ENCODE results near the gene CYP2C8.
"Not testable (repeated sequence)": the region's sequence is repeated elsewhere in the genome, so short reads cannot be mapped to it uniquely, and the experiment has no call there.

CYP2C8 gene

DNA sequence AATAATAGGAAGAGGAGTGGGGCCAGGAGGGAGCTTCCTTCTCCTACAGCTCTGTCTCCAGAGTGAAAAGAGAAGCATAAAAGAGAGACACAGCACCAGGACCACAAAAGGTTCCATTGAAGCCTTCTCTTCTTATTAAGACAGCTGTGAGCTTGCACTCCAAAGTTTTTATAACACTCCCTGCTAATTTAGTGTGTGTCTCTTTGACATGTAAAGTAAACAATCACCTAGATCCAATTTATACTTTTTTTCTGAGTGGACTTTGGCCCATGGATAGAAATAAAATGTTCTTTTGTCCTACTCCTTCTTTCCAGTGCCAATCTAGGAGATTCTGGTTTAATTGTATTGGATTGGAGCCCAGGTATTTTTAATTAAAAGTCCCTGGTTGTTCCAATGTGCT lies at the start of gene CYP2C8:
Gene CYP2C8, minus strand, starts transcription at position 212 of the 400 bp plus-strand sequence. Its CDS starts 95 bp downstream, at position 117.
- FAIRE-seq, result no peak
- DNase-seq (ENCODE audit: insufficient read length, low spot score), result no peak

DNA sequence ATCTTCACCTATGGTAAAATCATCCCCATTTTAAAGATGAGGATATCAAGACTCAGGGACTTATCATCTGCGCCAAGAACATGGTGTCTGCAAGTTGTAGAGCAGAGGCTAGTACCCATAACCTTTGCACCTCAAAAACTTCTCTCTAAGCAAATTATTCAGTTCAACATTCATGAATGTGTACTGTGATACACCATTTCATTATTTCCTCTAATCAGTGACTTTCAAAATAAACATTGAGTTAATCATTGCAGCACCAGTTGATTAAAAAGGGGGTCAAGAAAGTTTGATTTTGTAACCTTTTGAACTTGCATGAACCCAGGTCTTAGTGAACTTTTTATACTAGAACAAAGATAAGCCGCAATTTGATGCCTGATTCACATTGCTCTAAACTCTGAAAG lies 47.6 kb upstream of the CYP2C8 start:
- FAIRE-seq, result no peak

GRCh38 chr10:95110823-95111222 lies 41.5 kb upstream of the CYP2C8 start:
- DNase-seq (ENCODE audit: insufficient read length, low spot score); FAIRE-seq: not testable (repeated sequence)

More for the DNA sequence above, 47.6 kb upstream of the CYP2C8 start:
- DNase-seq (ENCODE audit: insufficient read length, low spot score), result no peak

DNA sequence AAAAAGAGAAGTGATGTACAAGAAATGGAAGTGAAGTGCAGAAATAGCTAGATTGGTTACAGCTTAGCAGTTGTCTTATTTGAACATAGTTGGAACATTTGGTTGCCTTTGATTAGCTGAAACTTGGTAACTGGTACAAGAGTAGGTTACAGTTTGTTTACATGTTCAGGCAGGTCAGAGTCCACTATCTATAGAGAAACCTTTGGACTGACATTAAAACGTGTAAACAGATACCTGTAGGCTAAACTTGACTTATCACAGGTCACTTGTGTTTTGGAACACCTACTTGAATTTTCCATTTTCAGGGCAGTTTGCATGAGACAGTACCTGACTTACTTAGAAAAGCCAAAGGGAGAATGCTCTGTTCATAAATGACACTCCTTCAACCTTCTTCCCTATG lies 28.5 kb upstream of the CYP2C8 start:
- DNase-seq (ENCODE audit: insufficient read length, low spot score) (no peak), FAIRE-seq (no peak)

DNA sequence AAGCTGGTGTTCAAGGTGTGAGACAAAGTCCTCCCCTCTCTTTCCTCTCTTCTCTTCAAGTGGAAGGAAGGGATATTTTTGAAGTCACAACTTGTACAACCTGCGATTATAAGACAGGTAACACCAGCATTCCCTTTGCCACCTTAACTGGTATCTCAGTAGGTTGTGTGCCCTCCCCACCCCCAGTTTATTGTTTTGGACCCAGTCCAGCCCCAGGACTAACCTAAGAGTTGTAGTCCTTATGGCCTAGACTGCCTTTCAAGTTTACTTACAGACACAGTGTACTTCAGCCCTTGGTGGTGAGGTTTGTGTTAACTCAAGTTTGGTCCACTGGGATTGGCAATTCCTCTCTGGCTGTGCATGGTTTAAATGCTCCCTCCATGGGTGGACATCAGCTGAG lies 26.8 kb upstream of the CYP2C8 start:
- no peak for FAIRE-seq
- DNase-seq (ENCODE audit: insufficient read length, low spot score), result no peak

GRCh38 chr10:95079626-95080025 lies 10.3 kb upstream of the CYP2C8 start:
- FAIRE-seq; DNase-seq (ENCODE audit: insufficient read length, low spot score): not testable (repeated sequence)

GRCh38 chr10:95077556-95077955 lies 8.3 kb upstream of the CYP2C8 start:
- DNase-seq (ENCODE audit: insufficient read length, low spot score) (no peak), FAIRE-seq (no peak)

- no peak for FAIRE-seq
- no peak for DNase-seq (ENCODE audit: insufficient read length, low spot score)
These were observed 1.9 kb upstream of the CYP2C8 start for GRCh38 chr10:95071107-95071660.

DNA sequence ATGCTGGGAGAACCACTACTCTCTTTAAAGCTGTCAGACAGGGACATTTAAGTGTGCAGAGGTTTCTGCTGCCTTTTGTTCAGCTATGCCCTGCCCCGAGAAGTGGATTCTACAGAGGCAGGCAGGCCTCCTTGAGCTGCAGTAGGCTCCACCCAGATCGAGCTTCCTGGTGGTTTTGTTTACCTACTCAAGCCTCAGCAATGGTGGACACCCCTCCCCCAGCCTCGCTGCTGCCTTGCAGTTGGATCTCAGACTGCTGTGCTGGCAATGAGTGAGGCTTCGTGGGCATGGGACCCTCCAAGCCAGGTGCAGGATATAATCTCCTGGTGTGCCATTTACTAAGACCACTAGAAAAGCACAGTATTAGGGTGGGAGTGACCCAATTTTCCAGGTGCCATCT lies 5.2 kb downstream of the CYP2C8 start:
- DNase-seq (ENCODE audit: insufficient read length, low spot score); FAIRE-seq: not testable (repeated sequence)

GRCh38 chr10:95056744-95057363 lies 12.4 kb downstream of the CYP2C8 start:
- no peak for FAIRE-seq

GRCh38 chr10:95049919-95050318 lies 19.4 kb downstream of the CYP2C8 start:
- no peak for FAIRE-seq
- no peak for DNase-seq (ENCODE audit: insufficient read length, low spot score)

More at GRCh38 chr10:95056744-95057363, 12.4 kb downstream of the CYP2C8 start:
- DNase-seq (ENCODE audit: insufficient read length, low spot score), result no peak

- no peak for DNase-seq (ENCODE audit: insufficient read length, low spot score)
- no peak for FAIRE-seq
These were observed 21.1 kb downstream of the CYP2C8 start for GRCh38 chr10:95048206-95048605.

DNA sequence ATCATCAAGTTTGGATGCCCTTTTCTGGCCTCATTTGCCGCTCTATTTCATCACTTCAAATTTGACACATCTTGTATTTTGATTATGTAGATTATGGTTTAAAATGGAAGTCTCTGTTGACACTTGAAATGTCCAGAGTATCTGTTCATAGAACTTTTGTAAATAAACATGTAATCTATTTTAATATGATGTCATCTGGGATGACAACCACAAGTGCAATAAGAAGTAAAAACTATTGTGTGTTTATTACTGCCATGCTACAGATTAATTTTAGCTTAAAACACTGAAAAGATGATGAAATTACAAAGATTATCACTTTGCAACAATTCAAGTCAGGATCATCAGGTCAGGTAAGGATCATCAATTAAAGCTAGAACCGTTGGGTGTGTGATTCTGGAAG lies 30.0 kb downstream of the CYP2C8 start:
- no peak for DNase-seq (ENCODE audit: insufficient read length, low spot score)
- no peak for FAIRE-seq

- FAIRE-seq (no peak), DNase-seq (ENCODE audit: insufficient read length, low spot score) (no peak)
These were observed 33.7 kb downstream of the CYP2C8 start for GRCh38 chr10:95035332-95036295.

GRCh38 chr10:95034401-95034800 lies 34.9 kb downstream of the CYP2C8 start:
- DNase-seq (ENCODE audit: insufficient read length, low spot score), result no peak
- no peak for FAIRE-seq

DNA sequence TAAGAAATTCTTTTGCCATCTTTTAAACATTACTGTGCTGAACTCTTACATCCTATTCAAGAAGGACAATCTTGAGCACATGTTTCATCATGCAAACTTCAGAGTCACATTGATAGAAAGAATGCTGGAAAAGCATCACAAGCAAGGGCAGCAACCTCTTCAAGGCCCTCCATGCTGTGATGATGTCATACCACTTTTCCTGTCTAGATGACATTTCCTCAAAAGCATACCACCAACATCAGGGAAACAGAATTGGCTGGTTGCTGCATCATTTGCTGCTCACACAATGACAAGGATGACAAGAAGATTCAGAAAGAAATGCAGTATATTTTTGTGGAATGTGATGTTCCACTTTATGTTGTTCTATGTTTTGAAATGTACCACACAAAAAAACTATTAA lies 37.6 kb downstream of the CYP2C8 start:
- DNase-seq (ENCODE audit: insufficient read length, low spot score), result no peak
- FAIRE-seq, result no peak

- DNase-seq (ENCODE audit: insufficient read length, low spot score) (no peak), FAIRE-seq (no peak)
These were observed 42.8 kb downstream of the CYP2C8 start for GRCh38 chr10:95026461-95026860.

DNA sequence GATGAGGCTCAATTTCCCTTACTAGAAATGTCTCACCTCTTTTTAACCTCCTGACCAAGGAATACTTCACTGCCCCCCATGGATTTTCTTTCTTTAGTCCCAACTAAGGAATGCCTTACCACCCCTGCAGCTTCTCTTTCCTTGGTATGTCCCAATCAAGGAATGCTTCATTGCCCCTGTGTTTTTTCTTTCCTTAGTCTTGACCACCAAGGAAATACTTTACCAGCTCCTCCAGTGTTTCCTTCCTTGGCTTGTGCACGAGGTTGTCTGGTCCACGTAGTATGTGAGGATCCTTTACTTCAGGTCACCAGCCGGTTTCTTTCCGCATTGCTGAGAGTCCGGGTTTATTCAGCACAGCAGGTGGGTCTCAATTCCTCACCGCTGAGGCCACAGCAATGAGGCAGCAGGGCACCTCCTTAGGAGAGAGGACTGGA lies 71.5 kb downstream of the CYP2C8 start:
- DNase-seq (ENCODE audit: insufficient read length, low spot score) (no peak), FAIRE-seq (no peak)

DNA sequence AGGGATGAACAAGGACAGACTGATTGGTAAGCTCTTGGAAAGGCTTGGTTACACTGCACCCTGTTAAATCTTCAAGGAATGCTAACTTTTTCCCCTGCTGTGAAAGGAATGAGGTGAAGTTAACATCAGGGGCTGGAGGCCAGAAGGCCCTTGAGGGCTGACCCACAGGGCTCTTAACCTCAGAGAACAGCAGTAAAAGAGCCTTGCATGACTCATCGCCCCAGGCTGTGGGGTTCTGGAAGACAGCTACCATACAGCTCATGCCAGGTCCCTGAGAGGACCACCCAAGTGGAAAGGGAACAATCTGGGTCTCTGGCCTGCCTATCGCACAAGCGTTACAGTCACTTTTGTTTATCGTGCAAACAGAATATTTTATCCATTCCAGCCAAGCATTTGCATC lies 76.5 kb downstream of the CYP2C8 start:
- DNase-seq (ENCODE audit: insufficient read length, low spot score) (no peak), FAIRE-seq (no peak)

DNA sequence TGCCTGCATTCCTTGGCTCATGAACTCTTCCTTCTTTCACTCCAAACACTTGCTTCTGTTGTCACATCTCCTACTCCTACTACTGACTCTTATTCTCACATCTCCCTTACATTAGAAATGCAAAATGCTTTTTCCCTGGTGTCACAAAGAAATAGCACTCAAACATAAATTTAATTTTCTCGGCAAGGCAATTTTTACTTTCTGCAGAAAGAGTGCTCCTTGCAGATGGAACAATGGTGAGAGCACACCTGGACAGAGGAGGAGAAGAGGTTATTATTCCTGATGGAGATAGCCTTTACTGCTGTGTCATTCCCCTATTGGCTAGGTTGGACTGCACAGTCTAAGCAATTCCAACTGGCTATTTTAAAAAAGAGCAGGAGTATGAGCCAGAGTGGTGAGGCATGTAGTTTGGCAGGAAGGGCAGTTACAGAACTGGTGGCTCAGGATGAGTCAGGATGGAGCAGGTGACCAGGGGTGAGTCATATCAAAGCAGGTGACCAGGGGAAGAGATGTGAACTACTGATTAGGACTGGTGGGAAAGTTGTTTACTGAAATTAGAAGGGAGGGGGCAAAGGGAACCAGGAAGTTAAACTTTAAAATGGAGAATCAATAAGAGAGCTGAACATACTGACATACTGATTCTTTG lies 77.9 kb downstream of the CYP2C8 start:
- FAIRE-seq, result no peak
- DNase-seq (ENCODE audit: insufficient read length, low spot score), result no peak

DNA sequence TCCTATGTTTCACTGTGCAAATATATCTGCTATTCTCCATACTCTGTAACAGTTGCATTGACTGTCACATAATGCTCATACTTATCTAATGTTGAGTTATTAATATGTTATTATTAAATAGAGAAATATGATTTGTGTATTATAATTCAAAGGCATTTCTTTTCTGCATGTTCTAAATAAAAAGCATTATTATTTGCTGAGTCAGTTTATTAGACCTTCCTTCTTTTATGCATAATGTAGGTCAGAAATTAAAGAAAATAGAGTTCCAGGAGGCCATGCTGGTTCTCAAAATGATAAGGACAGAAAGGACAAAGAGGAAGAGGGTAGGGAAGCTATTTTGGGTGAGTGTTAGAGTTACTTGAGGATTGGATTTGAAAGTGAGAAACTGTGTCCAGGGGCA lies 80.1 kb downstream of the CYP2C8 start:
- DNase-seq (ENCODE audit: insufficient read length, low spot score) (no peak), FAIRE-seq (no peak)
